Measurements from ENCODE around the gene SIGLECL1.

Gene SIGLECL1

DNA sequence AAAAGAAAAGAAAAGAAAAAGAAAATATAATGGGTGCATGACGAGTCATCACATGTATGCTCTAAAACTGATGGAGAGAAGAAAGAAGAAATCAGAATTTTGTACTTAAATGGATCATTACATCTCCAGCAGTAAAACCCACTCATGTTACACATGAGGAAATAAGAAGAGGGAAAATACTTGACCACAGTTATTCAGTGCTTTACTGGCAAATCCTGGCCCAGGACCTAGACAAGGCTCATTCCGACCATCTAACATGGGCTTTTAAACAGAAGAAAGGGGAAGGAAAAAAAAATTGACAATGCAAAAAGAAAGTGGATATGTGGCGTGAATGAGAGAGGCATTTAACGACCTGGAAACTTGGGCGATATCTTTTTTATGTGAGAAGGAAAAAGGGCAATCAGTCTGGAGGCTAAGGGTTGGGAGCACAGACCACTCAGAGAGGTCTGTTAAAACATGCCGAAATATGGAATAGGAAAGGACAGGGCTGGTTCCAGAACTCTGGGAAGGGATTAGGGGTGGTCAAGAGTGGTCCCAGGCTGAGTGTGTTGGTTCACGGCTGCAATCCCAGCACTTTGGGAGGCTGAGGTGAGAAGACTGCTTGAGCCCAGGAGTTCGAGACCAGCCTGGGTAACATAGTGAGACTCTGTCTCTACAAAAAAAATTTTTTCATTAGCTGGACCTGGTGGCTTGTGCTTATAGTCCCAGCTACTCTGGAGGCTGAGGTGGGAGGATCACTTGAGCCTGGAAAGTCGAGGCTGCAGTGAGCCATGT lies 1.6 kb downstream of the SIGLECL1 start:
- no peak for DNase-seq (ENCODE audit: low read depth)

- no peak for DNase-seq (ENCODE audit: low read depth)
These were observed 2.4 kb downstream of the SIGLECL1 start for GRCh38 chr19:51253088-51253806.

- DNase-seq (ENCODE audit: low read depth): no peak
These were observed 5.3 kb downstream of the SIGLECL1 start for GRCh38 chr19:51256155-51256625.

- DNase-seq (ENCODE audit: low read depth): no peak
These were observed 6.6 kb downstream of the SIGLECL1 start for GRCh38 chr19:51257471-51257870.

GRCh38 chr19:51258165-51259160 lies 7.6 kb downstream of the SIGLECL1 start:
- no peak for DNase-seq (ENCODE audit: low read depth)

- no peak for DNase-seq (ENCODE audit: low read depth)
These were observed 8.7 kb downstream of the SIGLECL1 start for GRCh38 chr19:51259348-51260245.

GRCh38 chr19:51263808-51264207 lies 12.9 kb downstream of the SIGLECL1 start:
- DNase-seq (ENCODE audit: low read depth): no peak

GRCh38 chr19:51271067-51271466 lies 20.2 kb downstream of the SIGLECL1 start:
- DNase-seq (ENCODE audit: low read depth): no peak

DNA sequence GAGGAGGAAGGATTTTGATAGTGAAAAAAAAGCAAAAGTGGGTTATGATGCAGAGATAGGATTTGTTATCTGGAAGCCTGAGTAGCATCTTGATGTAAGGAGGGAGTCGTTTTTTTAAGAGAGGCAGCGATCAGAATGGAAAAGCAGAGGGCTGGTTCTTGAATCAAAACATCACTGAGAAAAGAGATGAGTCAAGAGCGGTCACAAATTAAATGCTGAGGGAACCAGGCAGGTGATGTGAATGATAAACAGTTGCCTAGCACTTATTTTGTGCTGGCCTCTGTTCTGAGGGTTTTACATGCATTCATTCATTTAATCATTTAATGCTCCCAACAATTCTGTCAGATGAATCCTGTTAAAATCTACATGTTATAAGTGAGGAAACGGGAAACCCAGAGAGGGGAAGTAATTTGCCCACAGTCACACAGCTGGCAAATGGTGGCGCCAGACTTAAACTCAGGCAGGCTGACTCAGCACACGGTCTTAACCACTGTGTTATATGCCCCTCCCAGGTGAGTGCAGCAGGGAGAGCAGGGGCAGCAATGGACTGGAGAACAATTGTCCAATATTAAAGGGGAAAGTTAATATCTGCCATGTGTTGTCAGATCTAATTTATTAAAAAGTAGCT lies 21.4 kb downstream of the SIGLECL1 start:
- DNase-seq (ENCODE audit: low read depth): no peak

DNA sequence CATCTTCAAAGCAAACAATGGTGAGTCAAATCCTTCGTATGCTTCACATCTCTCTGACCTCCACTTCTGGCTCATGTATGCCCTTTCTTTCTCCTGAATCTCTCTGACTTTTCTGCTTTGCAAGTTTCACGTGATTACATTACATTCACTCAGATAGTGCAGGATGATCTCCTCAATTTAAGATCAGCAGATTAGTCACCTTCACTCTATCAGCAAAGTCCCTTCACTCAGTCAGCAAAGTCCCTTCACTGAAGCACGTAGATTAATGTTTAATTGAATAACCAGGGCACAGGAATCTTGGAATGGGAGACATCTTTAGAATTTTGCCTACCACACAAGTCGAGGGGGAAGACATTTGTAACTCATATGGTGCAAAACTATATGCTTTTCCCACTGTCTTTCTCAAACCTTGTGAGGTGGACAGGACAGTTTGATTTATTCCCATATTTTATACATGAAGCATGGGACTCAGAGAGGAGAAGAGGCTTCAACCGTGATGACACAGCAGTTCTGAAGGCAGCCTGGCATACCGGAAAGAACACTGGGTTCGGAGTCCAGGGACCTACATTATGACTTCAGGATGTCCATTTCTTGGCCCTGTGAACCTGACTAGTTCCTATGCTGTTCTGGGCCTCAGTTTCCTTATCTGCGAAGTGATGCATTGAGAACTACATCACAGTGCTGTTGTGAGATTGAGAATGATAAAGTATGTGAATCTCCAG lies 23.3 kb downstream of the SIGLECL1 start:
- no peak for DNase-seq (ENCODE audit: low read depth)

- no peak for DNase-seq (ENCODE audit: low read depth)
These were observed 26.2 kb downstream of the SIGLECL1 start for GRCh38 chr19:51277112-51277511.

DNA sequence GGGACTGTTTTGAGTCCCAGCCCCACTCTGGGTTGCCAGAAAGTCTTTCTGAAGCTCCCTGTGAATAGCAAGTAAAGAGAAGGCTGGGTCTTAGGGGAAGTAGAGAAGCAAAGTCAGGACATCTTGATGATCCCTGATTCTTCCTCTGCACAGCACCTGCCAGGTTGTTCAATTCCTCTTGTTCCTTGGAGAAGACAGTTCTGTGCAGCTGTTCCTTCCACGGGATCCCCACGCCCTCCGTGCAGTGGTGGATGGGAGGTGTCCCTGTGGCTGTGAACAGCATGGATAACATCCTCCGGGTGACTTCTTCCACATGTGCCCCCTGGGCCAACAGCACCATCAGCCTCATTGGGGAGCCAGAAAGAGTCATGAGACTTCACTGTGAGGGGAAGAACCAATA lies 31.5 kb downstream of the SIGLECL1 start:
- no peak for DNase-seq (ENCODE audit: low read depth)

DNA sequence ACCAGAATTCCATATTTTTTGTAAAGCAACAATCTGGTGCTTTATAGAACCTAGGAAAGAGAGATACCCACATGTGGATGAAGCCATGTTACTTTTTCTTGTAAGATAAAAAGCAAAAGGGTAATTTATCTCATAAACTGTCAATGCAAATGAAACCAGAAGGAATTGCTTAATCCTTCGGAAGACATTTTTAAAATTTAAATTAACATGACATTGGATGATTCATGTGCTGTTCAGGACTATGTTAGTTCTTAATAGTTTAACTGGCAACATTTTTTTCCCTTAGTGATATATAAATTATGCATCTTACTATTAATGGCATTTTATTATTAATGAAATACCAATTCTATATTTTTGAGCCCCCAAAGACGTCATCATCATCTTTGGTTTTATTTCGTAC lies 34.8 kb downstream of the SIGLECL1 start:
- no peak for DNase-seq (ENCODE audit: low read depth)

DNA sequence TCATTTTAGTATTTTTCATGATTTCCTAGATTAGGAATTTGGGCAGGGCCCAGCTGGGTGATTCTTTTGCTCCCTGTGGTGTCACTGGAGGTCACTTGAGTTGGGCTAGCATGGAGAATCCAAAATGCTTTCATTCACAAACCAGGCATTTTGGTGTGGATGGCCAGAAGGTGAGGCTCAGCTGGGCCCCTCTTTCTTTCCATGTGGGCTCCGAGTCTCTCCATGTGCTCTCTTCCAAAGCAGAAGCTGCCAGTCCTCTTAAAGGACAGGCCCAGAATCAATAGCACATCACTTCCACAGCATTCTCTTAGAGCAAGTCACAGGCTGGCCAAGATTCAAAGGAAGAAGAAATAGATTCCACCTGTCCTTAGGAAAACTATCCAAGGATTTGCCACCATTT lies 38.8 kb downstream of the SIGLECL1 start:
- no peak for DNase-seq (ENCODE audit: low read depth)

GRCh38 chr19:51292971-51293370 lies 42.1 kb downstream of the SIGLECL1 start:
- no peak for DNase-seq (ENCODE audit: low read depth)

- no peak for DNase-seq (ENCODE audit: low read depth)
These were observed 42.8 kb downstream of the SIGLECL1 start for GRCh38 chr19:51293571-51294210.

- no peak for DNase-seq (ENCODE audit: low read depth)
These were observed 43.5 kb downstream of the SIGLECL1 start for GRCh38 chr19:51294211-51294976.

- no peak for DNase-seq (ENCODE audit: low read depth)
These were observed 44.1 kb downstream of the SIGLECL1 start for GRCh38 chr19:51294977-51295375.
